GM23248 (cell line): ENCODE measurements around the gene LOXL3.

Source experiments
- EZH2 ChIP-seq: fragments of 200-600 bp; sonication (generic); IDR thresholded peaks from 2 replicates; pipeline ENCODE4 v1.6.1; 2018; ENCODE audit warnings: antibody characterized with exemption, mild to moderate bottlenecking; ENCODE audit not compliant: insufficient read depth, poor library complexity, severe bottlenecking
- EZH2phosphoT487 ChIP-seq: fragments of 200-600 bp; sonication (generic); IDR thresholded peaks from 2 replicates; pipeline ENCODE4 v1.6.1; 2018; ENCODE audit warnings: antibody characterized with exemption, moderate library complexity, mild to moderate bottlenecking, low read depth; ENCODE audit not compliant: insufficient read depth

DNA sequence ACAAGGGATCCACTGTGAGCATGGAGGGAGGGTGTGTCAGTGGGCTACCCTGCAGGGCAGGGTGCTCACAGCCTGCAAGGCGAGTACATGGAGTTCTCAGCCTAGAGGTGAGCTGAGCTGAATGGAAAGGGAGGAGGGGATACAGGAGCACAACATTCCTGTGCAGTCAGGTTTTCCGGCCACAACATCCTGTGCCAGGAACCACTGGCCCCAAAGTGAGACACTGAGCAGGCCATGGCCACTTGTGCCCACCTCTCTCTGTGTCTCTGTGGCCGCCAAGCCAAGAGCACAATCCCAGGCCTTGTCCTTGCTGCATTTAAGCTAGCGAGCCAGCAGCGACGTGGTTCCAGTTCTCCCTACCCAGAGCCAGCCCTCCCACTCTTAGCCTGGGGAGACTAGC is 6.8 kb upstream of the LOXL3 start:
- TF ChIP-seq EZH2: no peak
- no peak for TF ChIP-seq EZH2phosphoT487
